Subcutaneous adipose tissue (tissue), 4 donors: ENCODE results near the gene SFTPA1. TPM values are rescaled to one million over a fixed set of nuclear protein-coding genes. Genes with fewer than 3 reads are reported as not detected.

ENCODE experiments used
- CTCF ChIP-seq: fragments of 450-650 bp; IDR thresholded peaks from one replicate; pipeline ENCODE4 v1.5.1; 2016; ENCODE audit warnings: low read depth, mild to moderate bottlenecking, control low read depth, antibody characterized with exemption, moderate library complexity
- total RNA-seq, 4 donors: library from RNA; depleted of rRNA; stranded (reverse); fragments of >200 nt; gene quantifications; one replicate each; pipeline ENCODE4 v1.1.0, GENCODE V29; 2016

SFTPA1 gene
- total RNA-seq, 4 donors from 2014 or later, result not detected

GRCh38 chr10:79583488-79584024 lies 27.2 kb upstream of the SFTPA1 start:
- no peak for TF ChIP-seq CTCF

GRCh38 chr10:79585870-79586527 lies 24.7 kb upstream of the SFTPA1 start:
- TF ChIP-seq CTCF, result no peak

- no peak for TF ChIP-seq CTCF
These were observed 23.8 kb upstream of the SFTPA1 start for GRCh38 chr10:79586933-79587332.

- TF ChIP-seq CTCF, result no peak
These were observed 21.9 kb upstream of the SFTPA1 start for GRCh38 chr10:79588800-79589199.

GRCh38 chr10:79593377-79593776 lies 17.4 kb upstream of the SFTPA1 start:
- TF ChIP-seq CTCF, result no peak

GRCh38 chr10:79595510-79595909 lies 15.2 kb upstream of the SFTPA1 start:
- TF ChIP-seq CTCF, result no peak

GRCh38 chr10:79601939-79602338 lies 8.8 kb upstream of the SFTPA1 start:
- TF ChIP-seq CTCF, result no peak
